GM18519 (cell line): ENCODE data around the gene PRR23E.

Source experiments
- ATAC-seq: cut with Tn5 transposase; IDR thresholded peaks from one replicate; pipeline ENCODE4 v1.9.1; 2021; ENCODE audit warnings: mild to moderate bottlenecking, moderate library complexity; ENCODE audit not compliant: unreplicated experiment, low FRiP score

The PRR23E gene

DNA sequence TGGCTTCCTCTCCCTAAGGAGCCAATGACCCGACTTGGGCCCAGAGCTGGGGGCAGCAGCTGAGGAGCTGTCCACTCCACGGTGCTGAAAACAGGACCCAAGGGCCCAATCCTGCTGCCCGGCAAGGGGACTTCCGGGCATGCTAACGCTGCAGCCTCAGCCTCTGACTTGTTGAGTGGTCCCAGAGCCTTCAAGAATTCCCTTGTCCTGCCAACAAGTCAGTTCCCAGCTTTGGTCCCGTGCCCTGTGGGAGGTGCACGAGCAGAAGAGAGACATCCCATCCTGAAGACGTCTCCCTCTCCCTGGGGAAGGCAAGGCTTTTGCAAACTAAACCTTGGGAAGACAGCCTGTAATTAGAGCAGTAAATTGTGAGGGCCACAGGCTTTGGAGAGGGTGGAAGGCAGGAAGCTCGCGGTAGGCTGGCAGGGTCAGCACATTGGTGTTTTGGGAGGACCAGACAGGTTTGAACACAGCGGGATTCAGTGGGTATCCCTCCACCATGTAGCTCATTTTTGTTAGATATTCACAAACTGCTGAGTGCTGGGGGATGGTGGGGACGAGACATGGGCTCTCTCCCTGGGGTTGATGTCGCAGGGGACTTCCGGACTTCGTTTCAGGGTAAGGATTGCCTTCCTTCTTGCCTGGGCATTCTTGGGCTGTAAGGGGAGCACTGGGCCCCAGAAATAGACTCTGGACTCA lies 29.8 kb upstream of the PRR23E start:
- no peak for ATAC-seq

DNA sequence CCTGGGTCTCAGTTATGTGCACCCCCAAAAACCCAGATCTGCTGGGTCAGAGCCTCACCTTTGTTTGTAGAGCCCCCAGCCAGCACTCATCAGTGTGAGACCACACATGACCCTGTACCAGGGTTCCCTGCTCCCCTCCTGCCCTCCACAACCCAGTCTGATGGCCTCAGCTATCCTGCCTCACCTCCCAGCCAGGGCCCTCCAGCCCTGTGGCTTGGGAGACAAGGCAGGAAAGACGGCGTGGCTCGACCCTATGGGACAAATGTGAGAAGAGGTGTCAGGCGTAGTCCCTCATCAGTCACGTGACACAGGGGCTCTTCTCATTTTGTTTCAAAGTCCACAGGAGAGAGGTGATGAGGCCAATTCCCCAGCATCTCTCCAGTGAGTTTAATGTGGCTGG lies 28.3 kb upstream of the PRR23E start:
- no peak for ATAC-seq

DNA sequence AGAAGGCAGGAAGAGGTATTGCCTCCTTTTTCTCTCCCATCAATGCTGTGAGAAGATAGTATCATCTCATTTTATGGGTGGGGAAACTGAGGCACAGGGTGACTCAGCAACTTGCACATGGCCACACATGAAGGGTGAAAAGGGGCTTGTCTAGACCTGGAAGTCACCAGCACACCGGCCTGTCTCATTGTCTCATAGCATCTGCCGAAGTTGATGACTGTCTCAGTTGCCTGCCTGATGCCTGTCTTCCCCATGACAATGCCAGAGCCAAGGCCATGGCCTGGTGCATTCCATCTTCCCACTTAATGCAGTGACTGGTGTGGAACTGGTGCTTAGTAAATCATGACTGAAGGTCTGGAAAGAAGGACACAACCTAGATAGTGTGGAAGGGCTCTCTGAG lies 27.9 kb upstream of the PRR23E start:
- ATAC-seq, result no peak

DNA sequence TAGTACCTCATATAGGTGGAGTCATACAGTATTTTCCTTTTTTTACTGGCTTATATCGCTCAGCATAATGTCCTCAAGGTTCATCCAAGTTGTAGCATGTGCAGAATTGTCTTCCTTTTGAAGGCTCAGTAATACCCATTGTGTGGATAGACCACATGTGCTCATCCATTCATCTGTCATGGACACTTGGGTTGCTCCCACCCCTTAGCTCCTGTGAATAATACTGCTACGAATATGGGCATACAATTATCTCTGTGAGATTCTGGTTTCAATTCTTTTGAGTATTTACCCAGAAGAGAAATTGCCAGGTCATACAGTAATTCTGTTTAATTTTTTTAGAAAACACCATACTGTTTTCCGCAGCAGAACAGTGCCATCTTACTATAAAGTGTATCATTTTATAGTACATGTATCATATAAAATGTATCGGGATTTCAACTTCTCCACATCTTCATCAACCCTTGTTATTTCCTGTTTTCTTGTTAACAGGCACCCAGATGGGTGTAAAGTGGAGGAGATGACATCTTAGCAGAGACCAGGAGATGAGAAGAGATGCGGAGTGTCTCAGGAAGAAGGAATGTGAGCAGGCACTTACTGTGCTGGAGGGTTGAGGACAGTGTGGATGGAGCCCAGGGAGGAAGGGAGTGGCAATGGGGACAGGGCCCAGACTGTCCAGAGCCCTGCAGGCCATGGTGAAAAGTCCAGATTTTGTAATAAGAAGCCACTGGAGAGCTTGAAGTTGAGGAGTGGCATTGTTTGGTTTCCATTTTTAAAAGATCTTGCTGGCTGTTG lies 27.0 kb upstream of the PRR23E start:
- ATAC-seq, result no peak

DNA sequence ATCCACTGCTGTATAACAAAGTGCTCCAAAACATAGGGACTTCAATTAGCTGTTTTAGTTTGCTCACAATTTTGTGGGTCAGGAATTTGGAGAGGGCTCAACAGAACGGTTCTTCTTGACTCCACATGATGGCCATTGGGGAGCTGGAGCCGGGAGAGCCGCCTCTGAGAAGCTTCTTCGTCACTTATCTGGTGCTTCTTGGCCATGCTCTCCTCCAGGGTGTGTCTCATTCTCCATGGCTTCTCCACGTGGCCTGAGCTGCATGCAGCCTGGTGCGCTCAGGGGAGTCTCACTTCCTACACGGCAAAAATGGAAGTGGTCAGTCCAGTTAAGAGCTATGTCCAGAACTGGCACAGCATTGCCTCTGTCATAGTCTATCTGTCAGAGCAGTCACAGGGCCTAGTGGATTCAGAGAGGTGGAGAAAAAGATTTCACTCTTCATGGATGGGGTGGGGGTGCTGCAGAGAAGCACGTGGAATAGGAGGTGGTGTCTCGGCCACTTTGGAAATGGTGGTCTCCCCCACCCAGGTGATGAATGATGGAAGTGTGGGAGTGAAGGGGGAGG lies 26.3 kb upstream of the PRR23E start:
- no peak for ATAC-seq

DNA sequence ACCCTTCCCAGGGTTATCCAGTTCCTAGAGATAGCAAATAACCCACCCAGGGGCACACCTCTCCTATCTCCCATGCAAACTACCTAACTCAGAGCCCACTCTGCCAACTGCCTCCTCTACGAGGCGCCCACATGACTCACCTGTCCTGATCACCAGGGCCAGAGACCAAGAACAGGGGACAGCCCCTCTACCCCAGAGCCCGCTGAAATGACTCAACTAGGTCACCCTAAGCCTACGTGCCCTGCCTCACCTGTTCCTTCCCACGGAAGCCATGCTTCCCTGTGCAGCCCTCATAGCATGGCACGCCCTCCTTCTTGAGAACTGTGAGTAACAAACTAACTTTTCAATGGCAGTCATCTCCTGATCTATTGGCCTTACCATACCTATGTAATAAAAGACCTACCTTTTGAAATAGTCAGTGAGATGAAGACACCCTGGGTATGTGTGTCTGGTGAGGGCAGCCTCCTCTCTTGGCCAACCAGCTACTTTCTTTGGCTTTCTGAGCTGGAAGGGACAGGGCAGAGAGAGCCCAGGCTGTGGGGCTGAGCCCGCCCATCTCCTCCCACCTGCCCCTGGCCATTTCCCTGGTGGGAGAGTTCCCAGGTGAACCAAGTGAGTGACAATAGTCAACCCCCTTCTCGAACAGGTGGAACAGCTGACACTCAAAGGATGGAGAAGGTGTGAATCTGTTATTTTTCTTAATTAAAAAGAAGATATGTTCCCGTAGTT lies 25.5 kb upstream of the PRR23E start:
- ATAC-seq, result no peak

DNA sequence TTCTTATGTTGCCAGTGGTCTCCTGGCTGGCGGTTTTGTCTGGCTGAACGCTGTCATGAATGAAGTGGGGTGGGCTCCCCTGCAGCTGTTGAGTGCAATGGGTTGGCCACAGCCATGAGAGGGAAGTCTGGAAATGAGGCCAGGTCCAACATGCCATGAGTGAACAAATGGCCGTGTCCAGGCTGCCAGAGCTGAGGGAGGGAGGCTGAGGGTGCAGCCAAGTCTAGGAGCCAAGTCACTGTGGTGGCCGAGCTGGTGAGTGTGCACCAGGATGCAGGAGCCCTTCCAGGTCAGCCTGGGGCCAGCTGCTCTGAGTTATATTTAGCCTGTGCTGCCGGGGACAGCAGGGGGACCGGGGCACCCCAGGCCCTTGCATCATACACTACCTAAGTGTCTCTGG lies 24.7 kb upstream of the PRR23E start:
- no peak for ATAC-seq

DNA sequence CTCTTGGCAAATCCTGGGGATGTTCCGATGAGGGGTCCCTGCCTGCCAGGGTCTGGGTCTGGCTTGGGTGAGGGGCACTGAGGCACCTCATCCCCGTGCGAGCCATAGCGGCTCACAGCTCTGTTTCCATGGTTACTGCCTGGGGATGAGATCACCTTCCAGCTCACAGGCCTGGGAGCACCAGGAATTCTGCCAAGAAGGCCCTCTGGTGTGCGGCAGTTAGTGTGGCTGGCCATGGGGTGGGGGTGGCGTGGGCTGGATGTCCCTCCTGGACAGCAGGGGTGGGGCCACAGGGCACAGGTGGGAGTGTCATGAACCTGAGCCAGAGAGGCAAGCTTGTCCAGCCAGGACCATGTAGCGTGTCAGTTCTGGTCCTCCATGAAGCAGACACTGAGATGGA lies 22.1 kb upstream of the PRR23E start:
- ATAC-seq, result no peak

DNA sequence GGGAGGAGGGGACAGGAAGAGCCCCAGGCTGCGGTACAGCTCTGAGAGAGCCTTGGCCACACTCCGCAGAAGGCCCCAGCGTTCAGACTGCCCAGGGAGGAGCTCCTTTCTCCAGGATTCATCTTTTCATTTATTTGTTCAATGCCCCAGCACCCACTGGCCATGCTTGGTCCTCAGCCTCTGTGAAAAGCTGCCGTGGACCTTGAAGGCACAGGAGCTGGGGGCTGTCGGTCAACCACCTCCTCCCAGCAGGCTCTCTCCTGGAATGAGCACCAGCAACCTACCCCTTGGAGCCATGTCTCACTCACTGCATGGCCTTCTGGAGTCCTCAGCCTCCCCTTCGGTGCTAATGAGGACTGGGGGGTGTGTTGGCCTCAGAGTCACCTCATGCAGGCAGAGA lies 21.6 kb upstream of the PRR23E start:
- ATAC-seq, result no peak

DNA sequence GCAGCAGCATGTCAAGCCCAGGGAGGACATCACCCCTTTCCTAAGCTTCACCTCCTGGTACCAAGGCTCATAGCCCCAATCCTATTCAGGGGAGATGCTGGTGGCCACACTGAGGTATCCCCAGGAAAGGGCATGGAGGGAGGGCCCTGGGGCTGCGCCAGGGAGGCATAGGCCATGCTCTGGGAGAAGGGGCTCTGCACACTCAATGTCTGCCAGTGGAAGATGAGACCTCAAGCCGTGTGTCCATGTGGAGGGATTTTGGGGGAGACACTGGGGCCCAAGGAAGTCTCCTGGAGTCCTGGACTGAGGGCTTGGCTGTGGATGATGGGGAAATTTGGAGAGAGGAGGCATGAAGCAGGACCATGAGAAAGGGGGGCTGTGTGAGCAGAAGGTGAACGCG lies 21.2 kb upstream of the PRR23E start:
- ATAC-seq, result no peak

DNA sequence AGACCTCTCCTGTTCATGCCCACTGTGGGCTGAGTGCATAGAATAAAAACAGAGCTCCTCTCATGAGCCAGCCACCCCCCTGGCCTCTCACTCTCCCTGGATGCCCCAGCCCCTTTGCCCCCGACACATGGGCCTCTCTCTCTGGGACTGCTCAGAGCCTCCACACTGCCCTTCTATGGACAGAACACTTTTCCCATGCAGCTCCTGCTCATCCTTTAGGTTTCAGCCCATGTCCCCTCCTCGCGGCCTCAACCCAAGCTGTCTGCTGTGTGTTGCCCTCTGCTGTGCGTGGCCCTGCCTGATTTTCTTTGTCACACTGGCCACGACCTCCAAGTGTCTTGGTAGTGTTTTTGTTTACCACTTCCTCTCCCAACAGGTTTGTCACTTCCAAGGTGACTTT lies 20.7 kb upstream of the PRR23E start:
- no peak for ATAC-seq

DNA sequence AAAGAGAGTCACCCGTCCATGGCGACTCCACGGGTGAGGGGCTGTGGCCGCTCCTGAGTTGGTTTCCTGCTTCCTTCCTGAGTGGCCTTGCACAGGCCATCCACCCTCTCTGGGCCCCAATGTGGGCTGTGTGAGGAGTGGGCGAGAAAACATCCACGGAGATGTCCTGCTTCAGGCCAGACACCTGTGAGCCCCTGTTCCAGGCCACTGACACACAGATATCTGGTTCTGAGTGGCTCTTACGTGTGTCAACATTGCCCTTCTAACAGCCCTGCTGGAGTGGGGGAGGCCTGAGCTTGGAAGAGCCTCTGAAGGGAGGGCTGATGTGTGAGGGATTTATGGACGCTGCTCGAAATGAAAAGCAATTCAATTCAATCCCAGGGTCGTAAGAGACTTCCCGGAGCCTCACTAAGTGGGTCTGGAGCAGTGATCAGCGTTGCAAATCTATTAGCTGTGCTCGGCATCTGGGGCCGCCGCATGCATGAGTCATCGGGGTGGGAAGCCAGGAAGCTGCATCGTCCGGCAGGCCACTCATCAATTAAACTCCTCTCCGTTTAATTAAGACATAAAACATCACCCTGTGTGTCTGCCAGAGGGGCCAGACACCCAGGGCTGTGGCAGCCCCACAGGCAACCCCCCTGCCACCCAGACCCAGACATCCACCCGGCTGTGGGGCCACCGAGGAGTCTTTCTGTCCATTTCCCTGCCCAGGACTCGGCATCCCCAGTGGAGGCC lies 20.0 kb upstream of the PRR23E start:
- ATAC-seq, result no peak

DNA sequence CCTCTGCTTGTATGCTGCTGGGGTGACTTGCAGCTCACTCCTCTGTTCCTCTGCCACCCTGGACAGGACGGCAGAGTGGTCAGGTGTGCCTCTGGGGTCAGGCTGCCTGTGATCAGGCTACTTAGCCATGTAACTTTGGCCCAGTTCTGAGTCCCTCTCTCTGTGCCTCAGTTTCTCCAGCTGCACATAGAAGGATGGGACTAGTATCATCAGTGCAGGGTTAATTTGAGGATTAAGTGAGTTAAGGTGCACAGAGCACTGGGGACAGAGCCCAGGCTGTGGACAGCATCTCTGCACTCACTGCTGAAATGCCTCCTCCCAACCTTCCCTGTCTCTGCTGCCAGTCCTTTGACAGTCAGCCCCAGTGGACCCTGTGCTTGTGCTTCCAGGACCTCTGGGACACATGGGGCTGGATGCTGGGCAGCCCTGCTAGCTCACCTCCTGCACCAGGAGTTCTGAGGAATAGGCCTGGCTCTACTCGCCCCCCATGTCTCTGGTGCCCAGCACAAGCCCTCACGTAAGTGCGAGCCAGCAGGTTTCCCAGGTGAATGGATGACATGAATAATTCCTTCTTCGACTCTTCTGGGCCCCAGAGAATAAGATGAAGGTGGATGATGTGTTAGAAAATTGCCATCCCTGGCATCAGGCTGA lies 19.3 kb upstream of the PRR23E start:
- ATAC-seq, result no peak

DNA sequence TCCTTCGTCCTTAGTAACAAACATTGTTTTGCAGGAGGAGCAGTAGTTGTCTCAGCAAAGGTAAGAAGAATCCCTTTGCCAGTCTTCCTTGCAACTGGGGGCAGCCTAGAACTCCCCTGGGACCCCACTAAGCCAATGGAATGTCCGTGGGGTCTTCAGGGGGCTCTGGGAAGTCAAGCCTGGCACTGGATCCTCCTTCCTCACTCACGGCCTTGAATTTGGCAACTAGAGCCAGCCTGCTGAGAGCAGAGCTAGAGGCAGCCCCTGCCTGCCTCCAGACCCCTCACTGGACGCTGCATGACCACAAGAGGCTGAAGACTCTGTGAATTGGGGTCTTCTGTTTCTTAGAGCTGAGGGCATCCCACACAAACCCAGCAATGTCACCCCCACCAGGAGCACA lies 18.6 kb upstream of the PRR23E start:
- ATAC-seq, result no peak

DNA sequence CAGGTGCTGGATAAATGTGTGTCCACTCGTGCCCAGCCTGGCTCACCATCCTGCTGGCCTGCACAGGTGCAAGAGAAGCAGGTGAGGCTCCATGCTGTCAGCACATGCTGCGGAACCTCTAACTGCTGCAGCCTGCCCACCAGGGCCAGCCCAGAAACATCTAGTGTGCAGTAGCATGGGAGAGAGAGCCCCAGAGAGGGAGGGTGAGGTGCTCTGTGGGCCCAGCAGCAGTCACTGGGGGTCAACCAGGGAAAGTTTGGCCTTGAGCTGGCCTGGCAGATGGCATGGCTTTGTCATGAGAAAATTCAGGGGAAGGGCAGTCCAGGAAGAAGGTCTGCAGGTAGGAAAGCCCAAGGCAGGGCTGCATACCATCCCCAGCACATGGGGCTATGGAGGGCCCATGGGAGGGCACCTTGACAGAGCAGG lies 18.2 kb upstream of the PRR23E start:
- no peak for ATAC-seq

DNA sequence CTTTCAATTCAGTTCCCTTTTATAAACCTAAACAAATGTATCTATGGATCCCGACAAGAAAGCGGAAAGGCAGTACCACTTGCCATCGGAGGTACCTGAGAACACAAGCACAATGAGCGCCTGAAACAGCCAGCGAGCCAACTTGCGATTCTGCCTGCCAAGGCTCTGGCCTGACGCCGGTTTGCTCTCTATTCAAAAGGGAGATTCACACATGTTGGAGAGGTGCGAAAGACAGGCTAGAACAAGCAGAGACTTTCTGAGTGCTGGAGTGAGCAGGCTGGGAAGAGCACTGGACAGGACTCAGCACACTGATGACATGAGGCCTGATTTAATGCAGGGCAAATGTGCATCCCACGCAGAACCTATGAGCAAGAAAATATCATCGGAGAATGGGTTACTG lies 17.7 kb upstream of the PRR23E start:
- no peak for ATAC-seq

DNA sequence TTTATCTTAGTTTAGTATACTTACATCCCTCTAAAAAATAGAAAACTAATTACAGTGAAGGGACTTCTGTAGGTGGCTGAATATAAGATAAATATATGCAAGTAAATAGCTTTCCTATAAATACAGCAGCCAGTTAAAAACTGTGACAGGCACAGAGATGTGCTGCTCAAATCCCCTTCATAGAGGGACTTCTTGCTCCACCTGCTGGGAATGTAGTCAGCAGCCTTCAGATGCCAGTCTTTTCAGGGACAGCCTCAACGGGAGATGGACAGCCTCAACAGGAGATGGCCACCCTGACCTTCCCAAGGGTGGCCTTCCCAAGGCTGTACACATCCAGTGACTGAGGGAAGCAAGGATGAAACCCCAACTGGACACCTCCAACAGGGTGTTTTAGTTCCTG lies 15.7 kb upstream of the PRR23E start:
- no peak for ATAC-seq

DNA sequence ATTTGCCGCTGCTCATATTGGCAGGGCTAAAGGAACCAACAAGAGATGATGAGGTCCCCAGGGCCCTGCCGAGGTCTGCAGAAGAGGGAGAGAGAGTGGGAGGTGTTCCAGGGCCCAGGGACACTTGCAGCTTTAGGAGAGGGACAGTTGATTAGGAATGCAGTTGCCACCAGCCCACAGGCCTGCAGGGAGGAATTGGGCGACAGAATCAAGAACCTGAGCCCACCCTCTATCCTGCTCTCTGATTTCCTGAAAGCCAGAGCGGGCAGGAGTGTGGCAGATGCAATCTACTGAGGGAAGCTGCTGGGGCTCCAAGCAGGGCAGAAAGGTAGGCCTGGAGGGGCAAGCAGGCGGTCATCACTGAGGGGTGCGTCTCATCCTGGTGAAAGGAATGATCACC lies 12.1 kb upstream of the PRR23E start:
- no peak for ATAC-seq

DNA sequence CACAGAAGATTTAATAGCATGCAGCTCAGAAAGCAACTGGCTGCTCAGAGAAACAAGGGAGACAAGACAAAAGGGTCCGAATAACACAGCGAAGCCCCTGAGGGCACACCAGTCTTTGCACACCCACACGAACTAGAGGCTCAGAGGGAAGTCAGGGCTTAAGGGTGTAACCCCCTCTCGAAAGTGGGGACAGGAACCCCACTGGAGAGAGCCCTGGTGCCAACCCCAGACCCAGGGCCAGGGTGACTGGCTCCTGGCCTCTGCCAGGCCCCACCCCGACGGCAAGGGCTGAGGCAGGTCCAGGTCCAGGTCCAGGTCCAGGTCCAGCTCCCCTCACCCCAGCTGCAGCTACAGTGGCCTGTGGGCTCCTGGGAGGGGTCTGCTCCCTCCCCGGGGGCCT lies 10.5 kb upstream of the PRR23E start:
- ATAC-seq, result no peak
